HG03354 (cell line): ENCODE measurements around the gene CDK2.

Experiments used
- ATAC-seq: cut with Tn5 transposase; IDR thresholded peaks from one replicate; pipeline ENCODE4 v1.9.1; 2021; ENCODE audit warnings: mild to moderate bottlenecking; ENCODE audit not compliant: unreplicated experiment, poor library complexity, severe bottlenecking

CDK2 gene

GRCh38 chr12:56007564-56008559 lies 41.2 kb downstream of the CDK2 start:
- peak; percentile 60 for ATAC-seq

DNA sequence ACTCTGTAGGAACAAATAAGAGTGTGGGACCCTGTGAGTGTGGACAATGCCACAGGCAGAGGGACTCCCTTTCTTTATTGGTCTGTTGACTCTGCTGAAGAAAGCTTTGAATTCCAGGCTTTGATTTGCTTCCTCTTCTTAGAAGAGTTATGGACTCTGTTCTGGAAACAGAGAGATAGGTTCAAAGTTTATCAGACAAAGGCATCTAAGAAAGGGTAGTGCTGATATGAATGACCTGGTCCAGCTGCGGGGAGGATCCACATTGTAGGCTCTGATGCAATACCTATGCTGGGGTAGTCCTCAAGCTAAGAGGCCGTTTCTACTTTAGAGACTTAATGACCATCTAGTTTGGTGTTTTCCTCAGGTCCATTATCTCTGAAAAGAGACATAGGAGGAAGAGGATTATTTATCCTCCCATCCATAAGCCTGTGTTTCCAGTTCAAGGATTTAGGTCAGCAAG lies 43.5 kb downstream of the CDK2 start:
- ATAC-seq: no peak

GRCh38 chr12:56011509-56012090 lies 45.0 kb downstream of the CDK2 start:
- no peak for ATAC-seq

GRCh38 chr12:56013482-56013881 lies 46.9 kb downstream of the CDK2 start:
- no peak for ATAC-seq

DNA sequence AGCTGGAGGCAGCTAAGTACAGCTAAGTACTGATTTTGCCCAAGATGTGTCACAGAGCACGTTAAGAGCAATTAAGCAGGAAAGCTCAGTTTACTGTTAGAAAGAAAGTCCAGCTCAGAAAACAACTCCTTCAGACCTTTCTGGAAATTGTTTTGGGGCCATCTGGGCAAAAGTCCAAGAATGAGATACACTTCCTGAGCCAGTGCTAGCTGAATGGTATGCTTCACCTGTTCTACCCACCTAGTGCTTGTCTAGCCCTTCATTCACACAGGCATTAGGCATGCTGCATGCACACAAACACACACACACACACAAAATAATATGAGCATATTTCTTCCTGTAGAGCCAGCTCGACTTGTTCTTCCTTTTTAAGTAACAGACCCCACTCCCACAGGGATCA lies 47.6 kb downstream of the CDK2 start:
- no peak for ATAC-seq

DNA sequence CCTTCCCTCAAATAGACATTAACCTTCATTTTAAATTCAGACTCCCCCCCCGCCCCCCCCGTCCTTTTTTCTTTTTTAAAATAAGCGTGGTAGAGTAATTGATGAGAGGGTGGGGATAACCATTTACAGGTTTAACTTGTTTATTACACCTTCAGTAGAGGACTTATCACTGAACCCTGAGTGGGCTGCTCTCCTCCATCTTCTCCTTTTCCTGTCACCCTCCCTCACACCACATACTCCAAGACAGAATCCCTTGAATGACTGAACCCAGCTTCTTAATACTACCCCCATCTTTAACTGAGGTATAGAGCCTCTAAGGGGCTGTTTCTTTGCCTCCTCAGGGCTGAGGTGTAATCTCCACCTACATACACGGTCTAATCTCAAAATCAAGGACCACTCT lies 50.6 kb downstream of the CDK2 start:
- ATAC-seq: no peak

GRCh38 chr12:56018356-56018755 lies 51.7 kb downstream of the CDK2 start:
- no peak for ATAC-seq

DNA sequence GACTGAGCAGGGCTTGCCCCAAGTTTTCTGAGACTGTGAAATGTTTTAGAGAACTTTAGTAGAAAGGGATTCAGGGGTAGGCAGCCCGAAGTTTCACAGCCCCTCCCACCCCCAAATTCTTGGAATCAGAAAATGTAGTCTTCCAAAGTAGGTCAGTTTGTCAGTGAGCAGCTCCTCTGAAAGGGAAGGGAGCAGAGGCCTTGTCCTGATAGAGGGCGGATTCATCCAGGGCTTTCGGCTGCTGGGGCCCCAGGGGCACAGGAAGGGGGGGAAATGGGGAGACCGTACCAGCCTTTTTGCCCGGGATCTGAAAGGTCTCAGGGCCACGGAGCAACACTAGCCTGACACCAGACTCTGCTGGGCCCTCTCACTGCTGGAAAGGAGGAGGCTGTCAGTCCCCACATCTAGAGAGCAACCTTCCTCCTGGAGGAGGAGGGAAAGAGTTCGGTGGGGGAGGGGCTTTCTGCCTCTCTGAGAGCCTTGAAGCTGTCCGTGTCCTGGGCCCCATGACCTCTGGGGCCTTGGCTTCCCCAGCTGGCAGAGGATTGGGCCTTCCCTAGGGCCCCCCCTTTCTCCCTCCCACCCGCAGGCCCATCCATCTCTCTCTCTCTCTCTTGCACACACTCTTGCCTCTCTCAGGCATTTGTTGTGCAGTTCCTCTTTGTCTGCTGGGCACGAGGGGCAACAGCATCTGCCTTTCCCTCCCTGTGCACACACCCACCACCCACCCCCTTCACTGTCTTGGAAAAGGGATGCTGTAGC lies 54.0 kb downstream of the CDK2 start, which contains the start of gene IKZF4:
TSS of gene IKZF4 (plus strand) at position 621 of the 762 bp plus-strand sequence. CDS start 451 bp downstream, outside the sequence.
- ATAC-seq: no peak

- ATAC-seq: no peak
Measured at GRCh38 chr12:56021889-56022497, 55.4 kb downstream of the CDK2 start.
